Kidney (tissue), 14 donors: ENCODE data around the gene AKAP7. TPM values are rescaled to one million over a fixed set of nuclear protein-coding genes. Genes with fewer than 3 reads are reported as not detected.
A peak's percentile ranks its signal among the peaks of the same experiment; 100 is the strongest.

Source experiments
- DNase-seq, 5 donors: peaks; one replicate each; pipeline ENCODE4 v3.0.0-alpha.2; 2013 to 2020
- FAIRE-seq: peaks from 2 replicates; lab custom pipeline; 2012; peaks lifted over from hg19 to GRCh38; lab: Jason Lieb, UNC
- H3K27ac ChIP-seq, 2 donors: one replicate each; pipeline ENCODE4 v1.7.0; 2013; ENCODE audit warnings: low read depth in 2 of 2, low read length in 2 of 2, inconsistent platforms in 1 of 2
- H3K27me3 ChIP-seq: one replicate; pipeline ENCODE4 v1.7.1; 2013; ENCODE audit warnings: low read length, inconsistent platforms; ENCODE audit not compliant: control insufficient read depth, insufficient read depth
- H3K36me3 ChIP-seq, 3 donors: one replicate each; pipeline versions ENCODE4 v1.7.0 to v1.7.1; 2013; ENCODE audit warnings: low read length in 3 of 3, control low read depth in 1 of 3, inconsistent platforms in 1 of 3; ENCODE audit not compliant: insufficient read depth in 3 of 3, control insufficient read depth in 2 of 3
- H3K4me1 ChIP-seq, 3 donors: one replicate each; pipeline versions ENCODE4 v1.7.0 to v1.7.1; 2013; ENCODE audit warnings: low read length in 3 of 3, inconsistent platforms in 1 of 3, low read depth in 1 of 3; ENCODE audit not compliant: control insufficient read depth in 2 of 3, insufficient read depth in 2 of 3
- H3K4me3 ChIP-seq, 3 donors: one replicate each; pipeline versions ENCODE4 v1.7.0 to v1.8.1; 2013; ENCODE audit warnings: low read length in 3 of 3, control low read depth in 1 of 3, inconsistent platforms in 1 of 3
- H3K9ac ChIP-seq, 3 donors: one replicate each; pipeline versions ENCODE4 v1.7.0 to v1.7.1; 2013; ENCODE audit warnings: low read length in 3 of 3, control low read depth in 1 of 3, inconsistent platforms in 1 of 3
- H3K9me3 ChIP-seq, 3 donors: one replicate each; pipeline versions ENCODE4 v1.7.0 to v1.7.1; 2013; ENCODE audit warnings: low read length in 3 of 3, control low read depth in 1 of 3, inconsistent platforms in 1 of 3; ENCODE audit not compliant: control insufficient read depth in 2 of 3, insufficient read depth in 1 of 3
- CTCF ChIP-seq: IDR thresholded peaks from 3 replicates; pipeline ENCODE4 v1.5.1; 2012; ENCODE audit warnings: mild to moderate bottlenecking, moderate library complexity, borderline replicate concordance; ENCODE audit not compliant: insufficient read depth; ENCODE audit errors: extremely low read depth
- intact Hi-C: fragments of 100-400 bp; cut with DNase I; formaldehyde crosslinking; loops from one replicate; pipeline ENCODE4 v1.11.1; 2022
- polyA plus RNA-seq: library from polyadenylated mRNA; stranded (reverse); fragments of 350-450 nt; fragmentation: Illumina TruSeq; extraction: RNeasy Lipid Tissue Mini Kit (QIAGEN cat#74804); gene quantifications from one replicate; pipeline ENCODE4 v1.2.3, GENCODE V29; 2014; ENCODE audit warnings: low read depth, low replicate concordance; ENCODE audit not compliant: insufficient read depth
- total RNA-seq: library from RNA; stranded (reverse); fragmentation: NEBNext Ultra II Directional; extraction: Animal tissue kit (Norgen Biotek cat#: 25700); gene quantifications from one replicate; pipeline ENCODE4 v1.2.1, GENCODE V29; 2021
- donor health status: control.
- donor health status: control.
- donor health status: control.
- donor health status: control.
- donor health status: control.
- donor health status: DM: yes; HTN: yes; CAD: no.
- donor health status: Normal renal cell carcinoma (clear cell type).

Gene AKAP7
- total and polyA plus RNA-seq, 2 donors from 2014 or later = 7.9 to 12.0 TPM

- no peak overlapping the region for H3K4me3 ChIP-seq
- peaks cover 0 to 7% (median 0%) of the 10 kb centered on the region in 3 donors for H3K36me3 ChIP-seq
- H3K27ac ChIP-seq = no peak overlapping the region
- no peak overlapping the region for H3K9ac ChIP-seq
- H3K9me3 ChIP-seq = no peaks in the 10 kb centered on the region
- H3K27me3 ChIP-seq = no peaks in the 10 kb centered on the region
- DNase-seq (no peak), FAIRE-seq (no peak)
- intact Hi-C loops = no loop called here
- no peaks in the 10 kb centered on the region for H3K4me1 ChIP-seq
- no peak for TF ChIP-seq CTCF
These were observed 26.7 kb downstream of the AKAP7 start for GRCh38 chr6:131161987-131162386.

GRCh38 chr6:131163886-131164285 is 28.6 kb downstream of the AKAP7 start:
- FAIRE-seq (no peak), DNase-seq (no peak)
- intact Hi-C loops = no loop called here
- no peak for TF ChIP-seq CTCF
- no peak overlapping the region for H3K4me3 ChIP-seq
- no peaks in the 10 kb centered on the region for H3K27me3 ChIP-seq
- no peaks in the 10 kb centered on the region for H3K9me3 ChIP-seq
- H3K9ac ChIP-seq = no peak overlapping the region
- no peaks in the 10 kb centered on the region for H3K4me1 ChIP-seq
- H3K36me3 ChIP-seq = peaks cover 0 to 7% (median 0%) of the 10 kb centered on the region in 3 donors
- no peak overlapping the region for H3K27ac ChIP-seq

GRCh38 chr6:131164506-131164905 is 29.2 kb downstream of the AKAP7 start:
- no peaks in the 10 kb centered on the region for H3K9me3 ChIP-seq
- intact Hi-C loops = no loop called here
- H3K27me3 ChIP-seq = no peaks in the 10 kb centered on the region
- H3K4me1 ChIP-seq = no peaks in the 10 kb centered on the region
- no peak overlapping the region for H3K4me3 ChIP-seq
- H3K9ac ChIP-seq = no peak overlapping the region
- no peak for FAIRE-seq
- no peak overlapping the region for H3K27ac ChIP-seq
- peaks cover 0 to 7% (median 2%) of the 10 kb centered on the region in 3 donors for H3K36me3 ChIP-seq
- no peak for TF ChIP-seq CTCF
- no peak for DNase-seq

GRCh38 chr6:131167773-131168172 is 32.5 kb downstream of the AKAP7 start:
- H3K9ac ChIP-seq = no peak overlapping the region
- H3K4me1 ChIP-seq = no peaks in the 10 kb centered on the region
- intact Hi-C loops = no loop called here
- no peak overlapping the region for H3K4me3 ChIP-seq
- H3K27ac ChIP-seq = no peak overlapping the region
- H3K36me3 ChIP-seq = peaks cover 0 to 7% (median 2%) of the 10 kb centered on the region in 3 donors
- no peak for TF ChIP-seq CTCF
- FAIRE-seq (peak; percentile 29), DNase-seq (peak in 1 of 5 donors; percentile 7)
- H3K9me3 ChIP-seq = no peaks in the 10 kb centered on the region
- H3K27me3 ChIP-seq = no peaks in the 10 kb centered on the region
